ENCODE measurements around the gene VIPR2.

VIPR2 gene

GRCh38 chr7:159130199-159130775, 14.4 kb downstream of the VIPR2 start:
- Histone ChIP-seq H3K9me2 (replicated peaks; ENCODE audit: insufficient read depth, low read length) (no peaks in the 10 kb centered on the region), H3F3A (ENCODE audit: insufficient read depth, low read length) (no peaks in the 10 kb centered on the region), H2AFZ (ENCODE audit: low read length) (no peak overlapping the region), H3K27me3 (replicated peaks; ENCODE audit: insufficient read depth, low read length) (no peaks in the 10 kb centered on the region), H3K36me3 (replicated peaks; ENCODE audit: insufficient read depth, low read length) (no peaks in the 10 kb centered on the region), H4K20me1 (ENCODE audit: insufficient read depth, low read length) (no peaks in the 10 kb centered on the region), H3K9me3 (replicated peaks; ENCODE audit: insufficient read depth, low read length) (no peaks in the 10 kb centered on the region), H3K79me2 (ENCODE audit: low read length) (no peaks in the 10 kb centered on the region), H3K9ac (ENCODE audit: low read length) (no peak overlapping the region), H3K4me3 (ENCODE audit: low read length) (no peak overlapping the region), H3K4me2 (ENCODE audit: low read depth, low read length) (no peak overlapping the region), H3K27ac (ENCODE audit: low read length) (no peak overlapping the region), H3K4me1 (ENCODE audit: low read length) (no peaks in the 10 kb centered on the region)
- no peak for TF ChIP-seq EZH2phosphoT487 (IDR thresholded peaks at IDR 0.05; ENCODE audit: low read length)
- no peak for DNase-seq

GRCh38 chr7:159128767-159129166, 15.9 kb downstream of the VIPR2 start:
- Histone ChIP-seq H3K9me3 (replicated peaks; ENCODE audit: insufficient read depth, low read length) (no peaks in the 10 kb centered on the region), H3F3A (ENCODE audit: insufficient read depth, low read length) (no peaks in the 10 kb centered on the region), H4K20me1 (ENCODE audit: insufficient read depth, low read length) (no peaks in the 10 kb centered on the region), H3K9me2 (replicated peaks; ENCODE audit: insufficient read depth, low read length) (no peaks in the 10 kb centered on the region), H3K4me1 (ENCODE audit: low read length) (no peaks in the 10 kb centered on the region), H3K4me2 (ENCODE audit: low read depth, low read length) (no peak overlapping the region), H3K79me2 (ENCODE audit: low read length) (no peaks in the 10 kb centered on the region), H2AFZ (ENCODE audit: low read length) (no peak overlapping the region), H3K36me3 (replicated peaks; ENCODE audit: insufficient read depth, low read length) (no peaks in the 10 kb centered on the region), H3K27me3 (replicated peaks; ENCODE audit: insufficient read depth, low read length) (no peaks in the 10 kb centered on the region), H3K4me3 (ENCODE audit: low read length) (no peak overlapping the region), H3K27ac (ENCODE audit: low read length) (no peak overlapping the region), H3K9ac (ENCODE audit: low read length) (no peak overlapping the region)
- TF ChIP-seq EZH2phosphoT487 (IDR thresholded peaks at IDR 0.05; ENCODE audit: low read length): no peak
- TF ChIP-seq CTCF (IDR thresholded peaks at IDR 0.05; ENCODE audit: low read length): no peak
- TF ChIP-seq EZH2 (optimal IDR thresholded peaks at IDR 0.05; ENCODE audit: low read depth, low read length): no peak
- no peak for DNase-seq

GRCh38 chr7:159127691-159128642, 16.7 kb downstream of the VIPR2 start:
- Histone ChIP-seq H3K27ac (ENCODE audit: low read length) (no peak overlapping the region), H3K4me3 (ENCODE audit: low read length) (no peak overlapping the region), H3K36me3 (replicated peaks; ENCODE audit: insufficient read depth, low read length) (no peaks in the 10 kb centered on the region), H3K4me2 (ENCODE audit: low read depth, low read length) (no peak overlapping the region), H3K9me2 (replicated peaks; ENCODE audit: insufficient read depth, low read length) (no peaks in the 10 kb centered on the region), H4K20me1 (ENCODE audit: insufficient read depth, low read length) (no peaks in the 10 kb centered on the region), H3K9me3 (replicated peaks; ENCODE audit: insufficient read depth, low read length) (no peaks in the 10 kb centered on the region), H3K4me1 (ENCODE audit: low read length) (no peaks in the 10 kb centered on the region), H3K9ac (ENCODE audit: low read length) (no peak overlapping the region), H3F3A (ENCODE audit: insufficient read depth, low read length) (no peaks in the 10 kb centered on the region), H2AFZ (ENCODE audit: low read length) (no peak overlapping the region), H3K79me2 (ENCODE audit: low read length) (no peaks in the 10 kb centered on the region), H3K27me3 (replicated peaks; ENCODE audit: insufficient read depth, low read length) (no peaks in the 10 kb centered on the region)
- TF ChIP-seq CTCF (IDR thresholded peaks at IDR 0.05; ENCODE audit: low read length): no peak
- TF ChIP-seq EZH2 (optimal IDR thresholded peaks at IDR 0.05; ENCODE audit: low read depth, low read length): no peak
- TF ChIP-seq EZH2phosphoT487 (IDR thresholded peaks at IDR 0.05; ENCODE audit: low read length): no peak
- DNase-seq: no peak

Data from MM.1S (cell line).